NB4 (cell line): ENCODE measurements around the gene SRP68.

ENCODE experiments used
- CTCF ChIP-seq: IDR thresholded peaks from one replicate; pipeline ENCODE4 v1.5.1; 2012; ENCODE audit warnings: low read depth, low read length
- POLR2A ChIP-seq: IDR thresholded peaks from 2 replicates; pipeline ENCODE4 v1.6.1; 2011; ENCODE audit warnings: mild to moderate bottlenecking; ENCODE audit not compliant: insufficient read length; ENCODE audit errors: extremely low read depth

GRCh38 chr17:76077584-76078110 lies 5.3 kb upstream of the SRP68 start:
- TF ChIP-seq CTCF (no peak), POLR2A (no peak)
